Esophagus muscularis mucosa (tissue), 4 donors: Measurements from ENCODE around the gene ATP2A1. TPM values are rescaled to one million over a fixed set of nuclear protein-coding genes. Genes with fewer than 3 reads are reported as not detected.
A peak's percentile ranks its signal among the peaks of the same experiment; 100 is the strongest.

Source experiments
- DNase-seq: peaks from one replicate; pipeline ENCODE4 v3.0.0-alpha.2; 2017; ENCODE audit errors: extremely low spot score
- H3K27ac ChIP-seq, 4 donors: fragments of 200-600 bp; sonication (generic); replicated peaks in 1 of 4; 1 replicate in 3 of 4; 2 replicates in 1 of 4; pipeline ENCODE4 v1.5.1; 2016 to 2019; ENCODE audit warnings: mild to moderate bottlenecking in 1 of 4
- H3K27me3 ChIP-seq, 4 donors: fragments of 200-600 bp; sonication (generic); one replicate each; pipeline versions ENCODE4 v1.5.1 to v1.6.0; 2016 to 2019
- H3K36me3 ChIP-seq, 4 donors: fragments of 200-600 bp; sonication (generic); one replicate each; pipeline ENCODE4 v1.5.1; 2016 to 2019
- H3K4me1 ChIP-seq, 4 donors: fragments of 200-600 bp; sonication (generic); one replicate each; pipeline ENCODE4 v1.5.1; 2016 to 2019
- H3K4me3 ChIP-seq, 4 donors: fragments of 200-600 bp; sonication (generic); 1 replicate in 2 of 4; 2 replicates in 2 of 4; pipeline ENCODE4 v1.5.1; 2016 to 2019; ENCODE audit warnings: mild to moderate bottlenecking in 4 of 4, moderate library complexity in 1 of 4
- H3K9me3 ChIP-seq, 4 donors: fragments of 200-600 bp; sonication (generic); 1 replicate in 3 of 4; 2 replicates in 1 of 4; pipeline ENCODE4 v1.5.1; 2016 to 2019
- CTCF ChIP-seq, 3 experiments: fragments of 200-600 bp in 2 of 3; fragments of 450-650 bp in 1 of 3; sonication (generic) in 2 of 3; IDR thresholded peaks; one replicate each; pipeline ENCODE4 v1.5.1; 2017 to 2019; ENCODE audit warnings: antibody characterized with exemption in 3 of 3, mild to moderate bottlenecking in 2 of 3, moderate library complexity in 1 of 3
- EP300 ChIP-seq: sonication (generic); formaldehyde crosslinking; IDR thresholded peaks from one replicate; pipeline ENCODE4 v1.6.1; 2017; ENCODE audit warnings: antibody characterized with exemption
- POLR2A ChIP-seq: fragments of 450-650 bp; IDR thresholded peaks from one replicate; pipeline ENCODE4 v1.6.1; 2017; ENCODE audit warnings: antibody characterized with exemption, moderate library complexity, mild to moderate bottlenecking, low read depth
- POLR2AphosphoS5 ChIP-seq, 2 donors: sonication (generic); formaldehyde crosslinking; IDR thresholded peaks; one replicate each; pipeline ENCODE4 v1.6.1; 2017; ENCODE audit warnings: antibody characterized with exemption in 2 of 2
- WGBS: methylation state at CpG from one replicate; pipeline ENCODE4 v1.1.5; 2018; 5-methylcytosine and 5-hydroxymethylcytosine counted together
- intact Hi-C: fragments of 100-400 bp; cut with DNase I; formaldehyde crosslinking; loops from one replicate; pipeline ENCODE4 v1.15.1; 2023
- total RNA-seq, 4 donors: library from RNA; depleted of rRNA; stranded (reverse); fragments of >200 nt; gene quantifications; one replicate each; pipeline versions ENCODE4 v1.1.0 to v1.2.1, GENCODE V29; 2016

Gene ATP2A1
- total RNA-seq, 4 donors from 2014 or later = 0.86 TPM; not detected in 3

DNA sequence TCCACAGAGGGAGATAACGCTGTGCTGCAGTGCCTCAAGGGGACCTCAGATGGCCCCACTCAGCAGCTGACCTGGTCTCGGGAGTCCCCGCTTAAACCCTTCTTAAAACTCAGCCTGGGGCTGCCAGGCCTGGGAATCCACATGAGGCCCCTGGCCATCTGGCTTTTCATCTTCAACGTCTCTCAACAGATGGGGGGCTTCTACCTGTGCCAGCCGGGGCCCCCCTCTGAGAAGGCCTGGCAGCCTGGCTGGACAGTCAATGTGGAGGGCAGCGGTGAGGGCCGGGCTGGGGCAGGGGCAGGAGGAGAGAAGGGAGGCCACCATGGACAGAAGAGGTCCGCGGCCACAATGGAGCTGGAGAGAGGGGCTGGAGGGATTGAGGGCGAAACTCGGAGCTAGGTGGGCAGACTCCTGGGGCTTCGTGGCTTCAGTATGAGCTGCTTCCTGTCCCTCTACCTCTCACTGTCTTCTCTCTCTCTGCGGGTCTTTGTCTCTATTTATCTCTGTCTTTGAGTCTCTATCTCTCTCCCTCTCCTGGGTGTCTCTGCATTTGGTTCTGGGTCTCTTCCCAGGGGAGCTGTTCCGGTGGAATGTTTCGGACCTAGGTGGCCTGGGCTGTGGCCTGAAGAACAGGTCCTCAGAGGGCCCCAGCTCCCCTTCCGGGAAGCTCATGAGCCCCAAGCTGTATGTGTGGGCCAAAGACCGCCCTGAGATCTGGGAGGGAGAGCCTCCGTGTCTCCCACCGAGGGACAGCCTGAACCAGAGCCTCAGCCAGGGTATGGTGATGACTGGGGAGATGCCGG lies 54.3 kb downstream of the ATP2A1 start:
- H3K4me1 ChIP-seq = peaks cover 0 to 13% (median 11%) of the 10 kb centered on the region in 4 donors
- intact Hi-C loops = no loop called here
- no peak for TF ChIP-seq POLR2AphosphoS5 (IDR thresholded peaks at IDR 0.05)
- no peak for TF ChIP-seq POLR2A
- no peak for TF ChIP-seq EP300
- no peak for TF ChIP-seq CTCF (IDR thresholded peaks at IDR 0.05)
- H3K4me3 ChIP-seq = no peak overlapping the region
- DNase-seq = no peak
- H3K27ac ChIP-seq = no peak overlapping the region
- no peaks in the 10 kb centered on the region for H3K36me3 ChIP-seq
- no peaks in the 10 kb centered on the region for H3K9me3 ChIP-seq
- WGBS = 88% methylated on average over 19 of the region's 20 CpGs
- H3K27me3 ChIP-seq = peaks cover 0 to 10% (median 0%) of the 10 kb centered on the region in 4 donors

- Histone ChIP-seq H3K9me3 (no peaks in the 10 kb centered on the region), H3K4me1 (peaks cover 0 to 13% (median 11%) of the 10 kb centered on the region in 4 donors), H3K27me3 (peaks cover 0 to 10% (median 0%) of the 10 kb centered on the region in 4 donors), H3K27ac (no peak overlapping the region), H3K36me3 (no peaks in the 10 kb centered on the region), H3K4me3 (no peak overlapping the region)
- 86% methylated on average over 8 of the region's 8 CpGs for WGBS
- intact Hi-C loops = no loop called here
- DNase-seq = no peak
- no peak for TF ChIP-seq POLR2A
- no peak for TF ChIP-seq EP300
- TF ChIP-seq POLR2AphosphoS5 (IDR thresholded peaks at IDR 0.05) = no peak
- no peak for TF ChIP-seq CTCF (IDR thresholded peaks at IDR 0.05)
Measured at GRCh38 chr16:28933171-28933570, 54.9 kb downstream of the ATP2A1 start.

GRCh38 chr16:28935346-28935745 lies 57.1 kb downstream of the ATP2A1 start:
- DNase-seq = no peak
- Histone ChIP-seq H3K36me3 (no peaks in the 10 kb centered on the region), H3K27ac (no peak overlapping the region), H3K9me3 (no peaks in the 10 kb centered on the region), H3K4me1 (peaks cover 0 to 13% (median 11%) of the 10 kb centered on the region in 4 donors), H3K4me3 (no peak overlapping the region), H3K27me3 (peaks cover 0 to 15% (median 0%) of the 10 kb centered on the region in 4 donors)
- TF ChIP-seq POLR2AphosphoS5 (IDR thresholded peaks at IDR 0.05) = no peak
- intact Hi-C loops = no loop called here
- 88% methylated on average over 4 of the region's 4 CpGs for WGBS

DNA sequence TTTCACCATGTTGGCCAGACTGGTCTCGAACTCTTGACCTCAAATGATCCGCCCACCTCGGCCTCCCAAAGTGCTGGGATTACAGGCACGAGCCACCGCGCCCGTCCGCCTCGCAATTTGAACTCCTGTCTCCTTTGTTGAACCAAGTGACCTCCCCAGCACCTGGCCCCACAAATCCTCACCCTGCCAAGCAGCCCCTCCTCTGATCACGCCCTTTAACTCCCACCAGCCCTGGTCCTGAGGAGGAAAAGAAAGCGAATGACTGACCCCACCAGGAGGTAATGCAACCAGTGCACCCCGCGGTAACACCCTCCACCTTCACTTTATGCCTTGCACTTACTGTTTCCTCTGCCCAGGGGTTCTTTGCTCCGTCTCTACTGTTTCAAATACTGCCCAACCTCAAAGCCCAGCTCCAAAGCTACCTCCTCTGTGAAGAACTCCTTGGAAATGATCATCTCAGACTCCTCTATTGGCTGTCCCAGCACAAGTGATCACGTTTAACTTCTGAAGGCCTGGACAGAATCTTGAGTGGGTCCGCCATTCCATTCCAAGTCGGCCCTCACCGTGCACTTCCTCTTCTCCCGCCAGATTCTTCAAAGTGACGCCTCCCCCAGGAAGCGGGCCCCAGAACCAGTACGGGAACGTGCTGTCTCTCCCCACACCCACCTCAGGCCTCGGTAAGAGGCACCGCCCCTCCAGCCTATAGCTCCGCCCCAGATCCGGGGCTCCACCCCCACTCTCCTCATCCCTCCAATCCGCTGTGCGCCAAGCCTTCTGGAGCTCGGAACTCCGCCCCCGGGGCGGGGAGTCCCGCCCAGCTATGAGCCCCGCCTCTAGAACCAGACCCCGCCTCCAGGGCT lies 57.9 kb downstream of the ATP2A1 start:
- Histone ChIP-seq H3K36me3 (no peaks in the 10 kb centered on the region), H3K27ac (no peak overlapping the region), H3K9me3 (no peaks in the 10 kb centered on the region), H3K4me3 (peak overlapping the region; percentile 27 to 42 (median 31)), H3K27me3 (peaks cover 0 to 15% (median 0%) of the 10 kb centered on the region in 4 donors), H3K4me1 (peaks cover 0 to 13% (median 11%) of the 10 kb centered on the region in 4 donors)
- TF ChIP-seq EP300 (no peak), CTCF (IDR thresholded peaks at IDR 0.05) (no peak), POLR2AphosphoS5 (IDR thresholded peaks at IDR 0.05) (no peak), POLR2A (no peak)
- 45% methylated on average over 25 of the region's 36 CpGs for WGBS
- DNase-seq = peak; percentile 93
- intact Hi-C loops = no loop called here

- intact Hi-C loops = no loop called here
- Histone ChIP-seq H3K36me3 (no peaks in the 10 kb centered on the region), H3K4me3 (peak overlapping the region in 3 of 4 donors; percentile 27 to 35 (median 27)), H3K27ac (no peak overlapping the region), H3K9me3 (no peaks in the 10 kb centered on the region), H3K27me3 (peaks cover 0 to 15% (median 0%) of the 10 kb centered on the region in 4 donors), H3K4me1 (peaks cover 0 to 13% (median 11%) of the 10 kb centered on the region in 4 donors)
- no peak for DNase-seq
- TF ChIP-seq POLR2A (no peak), EP300 (no peak), CTCF (IDR thresholded peaks at IDR 0.05) (no peak), POLR2AphosphoS5 (IDR thresholded peaks at IDR 0.05) (no peak)
- WGBS = 71% methylated on average over 23 of the region's 26 CpGs
Measured at GRCh38 chr16:28936784-28937155, 58.5 kb downstream of the ATP2A1 start.
